Measurements from ENCODE around the gene CUEDC1. TPM values are rescaled to one million over a fixed set of nuclear protein-coding genes. Genes with fewer than 3 reads are reported as not detected.

Gene CUEDC1
- polyA plus RNA-seq, 2 of the 4 experiments (the other 2 are of a cell fraction), result 44.3 to 90.6 TPM

DNA sequence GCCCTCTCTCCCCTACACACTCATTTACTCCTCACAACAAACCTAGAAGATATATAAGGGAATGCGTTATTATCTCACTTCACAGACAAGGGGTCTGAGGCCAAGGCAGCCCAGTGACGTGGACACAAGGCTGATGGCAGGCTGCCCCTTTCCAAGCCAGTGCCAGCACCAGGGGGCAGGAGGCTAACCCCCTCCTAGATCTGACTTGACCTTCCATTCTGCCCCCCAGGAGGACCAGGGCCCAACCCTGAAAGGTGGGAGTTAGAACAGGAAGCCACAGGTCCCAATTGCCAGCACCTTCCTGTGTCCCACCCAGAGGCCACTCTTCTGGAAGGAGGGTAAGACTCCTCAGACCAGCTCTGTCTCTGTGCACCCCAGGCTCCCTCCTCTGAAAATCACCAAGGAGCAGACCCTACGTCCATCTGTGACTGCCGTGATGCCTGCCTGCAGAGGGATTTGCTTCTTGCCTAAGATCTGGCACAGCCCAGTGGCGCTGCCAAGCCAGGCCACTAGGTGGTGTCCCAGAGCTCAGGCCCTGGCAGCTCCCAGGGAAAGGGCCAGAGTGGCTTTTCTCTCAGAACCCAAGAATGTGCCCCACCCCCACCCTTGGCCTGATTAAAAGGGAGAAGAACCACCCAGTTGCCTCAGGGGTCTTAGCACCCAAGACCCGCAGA, 62.9 kb downstream of the CUEDC1 start (continued):
- TF ChIP-seq, protein P1, sequence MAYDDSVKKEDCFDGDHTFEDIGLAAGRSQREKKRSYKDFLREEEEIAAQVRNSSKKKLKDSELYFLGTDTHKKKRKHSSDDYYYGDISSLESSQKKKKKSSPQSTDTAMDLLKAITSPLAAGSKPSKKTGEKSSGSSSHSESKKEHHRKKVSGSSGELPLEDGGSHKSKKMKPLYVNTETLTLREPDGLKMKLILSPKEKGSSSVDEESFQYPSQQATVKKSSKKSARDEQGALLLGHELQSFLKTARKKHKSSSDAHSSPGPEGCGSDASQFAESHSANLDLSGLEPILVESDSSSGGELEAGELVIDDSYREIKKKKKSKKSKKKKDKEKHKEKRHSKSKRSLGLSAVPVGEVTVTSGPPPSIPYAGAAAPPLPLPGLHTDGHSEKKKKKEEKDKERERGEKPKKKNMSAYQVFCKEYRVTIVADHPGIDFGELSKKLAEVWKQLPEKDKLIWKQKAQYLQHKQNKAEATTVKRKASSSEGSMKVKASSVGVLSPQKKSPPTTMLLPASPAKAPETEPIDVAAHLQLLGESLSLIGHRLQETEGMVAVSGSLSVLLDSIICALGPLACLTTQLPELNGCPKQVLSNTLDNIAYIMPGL (CRISPR knock-in tag; IDR thresholded peaks at IDR 0.05; ENCODE audit: borderline replicate concordance), result no peak
- TF ChIP-seq FOSL2 (IDR thresholded peaks at IDR 0.05) (no peak), FOSL2 (CRISPR knock-in tag; IDR thresholded peaks at IDR 0.05) (0 out of 2 replicates have a peak, but pooled peaks have one; percentile 2), ESRRA (IDR thresholded peaks at IDR 0.05; ENCODE audit: borderline replicate concordance, low read length) (no peak), HEYL (CRISPR knock-in tag; IDR thresholded peaks at IDR 0.05) (no peak)
- TF ChIP-seq, protein P2, sequence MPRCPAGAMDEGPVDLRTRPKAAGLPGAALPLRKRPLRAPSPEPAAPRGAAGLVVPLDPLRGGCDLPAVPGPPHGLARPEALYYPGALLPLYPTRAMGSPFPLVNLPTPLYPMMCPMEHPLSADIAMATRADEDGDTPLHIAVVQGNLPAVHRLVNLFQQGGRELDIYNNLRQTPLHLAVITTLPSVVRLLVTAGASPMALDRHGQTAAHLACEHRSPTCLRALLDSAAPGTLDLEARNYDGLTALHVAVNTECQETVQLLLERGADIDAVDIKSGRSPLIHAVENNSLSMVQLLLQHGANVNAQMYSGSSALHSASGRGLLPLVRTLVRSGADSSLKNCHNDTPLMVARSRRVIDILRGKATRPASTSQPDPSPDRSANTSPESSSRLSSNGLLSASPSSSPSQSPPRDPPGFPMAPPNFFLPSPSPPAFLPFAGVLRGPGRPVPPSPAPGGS (IDR thresholded peaks at IDR 0.05), result no peak
- TF ChIP-seq, protein P3, sequence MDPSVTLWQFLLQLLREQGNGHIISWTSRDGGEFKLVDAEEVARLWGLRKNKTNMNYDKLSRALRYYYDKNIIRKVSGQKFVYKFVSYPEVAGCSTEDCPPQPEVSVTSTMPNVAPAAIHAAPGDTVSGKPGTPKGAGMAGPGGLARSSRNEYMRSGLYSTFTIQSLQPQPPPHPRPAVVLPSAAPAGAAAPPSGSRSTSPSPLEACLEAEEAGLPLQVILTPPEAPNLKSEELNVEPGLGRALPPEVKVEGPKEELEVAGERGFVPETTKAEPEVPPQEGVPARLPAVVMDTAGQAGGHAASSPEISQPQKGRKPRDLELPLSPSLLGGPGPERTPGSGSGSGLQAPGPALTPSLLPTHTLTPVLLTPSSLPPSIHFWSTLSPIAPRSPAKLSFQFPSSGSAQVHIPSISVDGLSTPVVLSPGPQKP (IDR thresholded peaks at IDR 0.05; ENCODE audit: low read depth, low read length), result no peak

DNA sequence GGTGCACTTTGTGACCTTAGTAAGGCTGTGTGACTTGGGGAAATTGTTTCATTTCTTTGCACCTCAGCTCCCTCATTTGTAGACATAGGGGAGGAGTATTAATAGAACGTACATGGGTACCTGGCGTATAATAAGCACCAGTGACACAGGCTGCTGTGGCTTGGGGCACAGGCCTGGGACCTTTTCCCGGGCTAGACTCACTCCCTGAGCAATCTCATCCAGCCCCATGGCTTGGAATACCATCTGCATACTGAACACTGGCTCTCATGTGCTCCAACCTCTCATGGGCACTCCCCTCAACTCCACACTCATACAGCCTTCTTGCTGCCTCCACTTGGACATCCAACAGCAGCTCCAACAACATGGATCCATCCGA, 64.4 kb downstream of the CUEDC1 start:
- no peak for DNase-seq (ENCODE audit: low read depth in 1 of 2, low spot score in 1 of 2)
- CTCF ChIA-PET, result interaction anchor here (0.8 to 48.7 kb wide), 13 partner anchors 12 to 648 kb away, joined by 3 to 1377 read pairs (median 6); partner anchors contain the start of genes CUEDC1, MRPS23, SRSF1 and VEZF1
- POLR2A ChIA-PET, result interaction anchor here (1.9 kb wide), 1 partner anchor 12 kb away, joined by 8 read pairs; no protein-coding TSS in a partner anchor
- peak overlapping the region; percentile 64 for H3K4me2 ChIP-seq
- no peaks in the 10 kb centered on the region for H3K9me3 ChIP-seq
- H3K4me3 ChIP-seq, result no peak overlapping the region
- TF ChIP-seq FOXS1 (CRISPR knock-in tag; IDR thresholded peaks at IDR 0.05) (no peak), CHD4 (IDR thresholded peaks at IDR 0.05; ENCODE audit: borderline replicate concordance) (no peak), FOSL2 (IDR thresholded peaks at IDR 0.05) (no peak), FOSL2 (CRISPR knock-in tag; IDR thresholded peaks at IDR 0.05) (no peak), RAD21 (conservative IDR thresholded peaks at IDR 0.05 in 1 of 2, IDR thresholded peaks at IDR 0.05 in 1 of 2) (no peak), ZFP36 (IDR thresholded peaks at IDR 0.05; ENCODE audit: borderline replicate concordance, partially characterized antibody) (no peak), JUNB (IDR thresholded peaks at IDR 0.05) (no peak), ZSCAN20 (CRISPR knock-in tag; IDR thresholded peaks at IDR 0.05) (no peak), HOXB13 (CRISPR knock-in tag; IDR thresholded peaks at IDR 0.05; ENCODE audit: low read depth) (no peak), ESRRA (IDR thresholded peaks at IDR 0.05; ENCODE audit: borderline replicate concordance, low read length) (no peak), PHF8 (IDR thresholded peaks at IDR 0.05; ENCODE audit: borderline replicate concordance, low read depth) (no peak), MAFK (IDR thresholded peaks at IDR 0.05; ENCODE audit: partially characterized antibody) (no peak), NPAS2 (CRISPR knock-in tag; IDR thresholded peaks at IDR 0.05; ENCODE audit: borderline replicate concordance) (no peak), TP53 (CRISPR knock-in tag; IDR thresholded peaks at IDR 0.05) (no peak), CBX2 (IDR thresholded peaks at IDR 0.05; ENCODE audit: borderline replicate concordance, low read depth) (no peak), JUN (IDR thresholded peaks at IDR 0.05) (no peak; a peak in 1 of 5 replicates)
- TF ChIP-seq, protein P4, sequence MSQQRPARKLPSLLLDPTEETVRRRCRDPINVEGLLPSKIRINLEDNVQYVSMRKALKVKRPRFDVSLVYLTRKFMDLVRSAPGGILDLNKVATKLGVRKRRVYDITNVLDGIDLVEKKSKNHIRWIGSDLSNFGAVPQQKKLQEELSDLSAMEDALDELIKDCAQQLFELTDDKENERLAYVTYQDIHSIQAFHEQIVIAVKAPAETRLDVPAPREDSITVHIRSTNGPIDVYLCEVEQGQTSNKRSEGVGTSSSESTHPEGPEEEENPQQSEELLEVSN (IDR thresholded peaks at IDR 0.05; ENCODE audit: borderline replicate concordance, low read depth), result no peak
- TF ChIP-seq, protein P1 (CRISPR knock-in tag; IDR thresholded peaks at IDR 0.05; ENCODE audit: borderline replicate concordance), result no peak
- peaks cover 77% of the 10 kb centered on the region for H3K4me1 ChIP-seq
- peak in 1 of 2 experiments; percentile 3; a peak in 2 of 6 replicates for ATAC-seq
- H3K27ac ChIP-seq, result peak overlapping the region; percentile 92 to 96
- WGBS (ENCODE audit: missing lambda C conversion rate), result 74% methylated on average over 4 of the region's 4 CpGs
- FAIRE-seq, result no peak
